ENCODE measurements around the gene HLA-F.

The HLA-F gene

GRCh38 chr6:29739882-29740261, 16.6 kb downstream of the HLA-F start:
- no peaks in the 10 kb centered on the region for H3K4me1 ChIP-seq (ENCODE audit: low read length)
- H3K27me3 ChIP-seq (replicated peaks; ENCODE audit: insufficient read depth, low read length): no peaks in the 10 kb centered on the region
- H3K9ac ChIP-seq (ENCODE audit: low read length): no peak overlapping the region
- H3K9me3 ChIP-seq (replicated peaks; ENCODE audit: insufficient read depth, low read length): no peaks in the 10 kb centered on the region
- H3K4me3 ChIP-seq (ENCODE audit: low read length): no peak overlapping the region
- no peak overlapping the region for H3K27ac ChIP-seq (ENCODE audit: low read length)
- TF ChIP-seq EZH2 (optimal IDR thresholded peaks at IDR 0.05; ENCODE audit: low read depth, low read length): no peak
- no peak for TF ChIP-seq EZH2phosphoT487 (IDR thresholded peaks at IDR 0.05; ENCODE audit: low read length)
- TF ChIP-seq, protein P1, sequence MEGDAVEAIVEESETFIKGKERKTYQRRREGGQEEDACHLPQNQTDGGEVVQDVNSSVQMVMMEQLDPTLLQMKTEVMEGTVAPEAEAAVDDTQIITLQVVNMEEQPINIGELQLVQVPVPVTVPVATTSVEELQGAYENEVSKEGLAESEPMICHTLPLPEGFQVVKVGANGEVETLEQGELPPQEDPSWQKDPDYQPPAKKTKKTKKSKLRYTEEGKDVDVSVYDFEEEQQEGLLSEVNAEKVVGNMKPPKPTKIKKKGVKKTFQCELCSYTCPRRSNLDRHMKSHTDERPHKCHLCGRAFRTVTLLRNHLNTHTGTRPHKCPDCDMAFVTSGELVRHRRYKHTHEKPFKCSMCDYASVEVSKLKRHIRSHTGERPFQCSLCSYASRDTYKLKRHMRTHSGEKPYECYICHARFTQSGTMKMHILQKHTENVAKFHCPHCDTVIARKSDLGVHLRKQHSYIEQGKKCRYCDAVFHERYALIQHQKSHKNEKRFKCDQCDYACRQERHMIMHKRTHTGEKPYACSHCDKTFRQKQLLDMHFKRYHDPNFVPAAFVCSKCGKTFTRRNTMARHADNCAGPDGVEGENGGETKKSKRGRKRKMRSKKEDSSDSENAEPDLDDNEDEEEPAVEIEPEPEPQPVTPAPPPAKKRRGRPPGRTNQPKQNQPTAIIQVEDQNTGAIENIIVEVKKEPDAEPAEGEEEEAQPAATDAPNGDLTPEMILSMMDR (IDR thresholded peaks at IDR 0.05; ENCODE audit: low read length): no peak
- no peaks in the 10 kb centered on the region for H3F3A ChIP-seq (ENCODE audit: insufficient read depth, low read length)
- no peak for DNase-seq
- no peaks in the 10 kb centered on the region for H3K9me2 ChIP-seq (replicated peaks; ENCODE audit: insufficient read depth, low read length)
- no peak overlapping the region for H2AFZ ChIP-seq (ENCODE audit: low read length)
- H3K79me2 ChIP-seq (ENCODE audit: low read length): no peaks in the 10 kb centered on the region
- H3K36me3 ChIP-seq (replicated peaks; ENCODE audit: insufficient read depth, low read length): no peaks in the 10 kb centered on the region
- no peak overlapping the region for H3K4me2 ChIP-seq (ENCODE audit: low read depth, low read length)
- H4K20me1 ChIP-seq (ENCODE audit: insufficient read depth, low read length): no peaks in the 10 kb centered on the region

GRCh38 chr6:29741592-29741991, 18.4 kb downstream of the HLA-F start:
- no peaks in the 10 kb centered on the region for H3F3A ChIP-seq (ENCODE audit: insufficient read depth, low read length)
- H3K4me3 ChIP-seq (ENCODE audit: low read length): no peak overlapping the region
- no peaks in the 10 kb centered on the region for H3K9me3 ChIP-seq (replicated peaks; ENCODE audit: insufficient read depth, low read length)
- no peak overlapping the region for H2AFZ ChIP-seq (ENCODE audit: low read length)
- no peak overlapping the region for H3K4me2 ChIP-seq (ENCODE audit: low read depth, low read length)
- TF ChIP-seq EZH2phosphoT487 (IDR thresholded peaks at IDR 0.05; ENCODE audit: low read length) (no peak), EZH2 (optimal IDR thresholded peaks at IDR 0.05; ENCODE audit: low read depth, low read length) (no peak)
- TF ChIP-seq, protein P1 (IDR thresholded peaks at IDR 0.05; ENCODE audit: low read length): no peak
- no peaks in the 10 kb centered on the region for H3K9me2 ChIP-seq (replicated peaks; ENCODE audit: insufficient read depth, low read length)
- DNase-seq: no peak
- H3K9ac ChIP-seq (ENCODE audit: low read length): no peak overlapping the region
- no peaks in the 10 kb centered on the region for H3K4me1 ChIP-seq (ENCODE audit: low read length)
- peaks cover 9% of the 10 kb centered on the region; the same call in 1 of the 2 replicates for H3K27me3 ChIP-seq (replicated peaks; ENCODE audit: insufficient read depth, low read length)
- no peaks in the 10 kb centered on the region for H4K20me1 ChIP-seq (ENCODE audit: insufficient read depth, low read length)
- H3K27ac ChIP-seq (ENCODE audit: low read length): no peak overlapping the region
- no peaks in the 10 kb centered on the region for H3K79me2 ChIP-seq (ENCODE audit: low read length)
- no peaks in the 10 kb centered on the region for H3K36me3 ChIP-seq (replicated peaks; ENCODE audit: insufficient read depth, low read length)

- H2AFZ ChIP-seq (ENCODE audit: low read length): no peak overlapping the region
- H4K20me1 ChIP-seq (ENCODE audit: insufficient read depth, low read length): no peaks in the 10 kb centered on the region
- H3K9ac ChIP-seq (ENCODE audit: low read length): no peak overlapping the region
- H3K36me3 ChIP-seq (replicated peaks; ENCODE audit: insufficient read depth, low read length): no peaks in the 10 kb centered on the region
- DNase-seq: no peak
- H3K27ac ChIP-seq (ENCODE audit: low read length): no peak overlapping the region
- no peaks in the 10 kb centered on the region for H3F3A ChIP-seq (ENCODE audit: insufficient read depth, low read length)
- H3K9me2 ChIP-seq (replicated peaks; ENCODE audit: insufficient read depth, low read length): no peaks in the 10 kb centered on the region
- H3K4me2 ChIP-seq (ENCODE audit: low read depth, low read length): no peak overlapping the region
- no peaks in the 10 kb centered on the region for H3K79me2 ChIP-seq (ENCODE audit: low read length)
- H3K27me3 ChIP-seq (replicated peaks; ENCODE audit: insufficient read depth, low read length): peaks cover 14% of the 10 kb centered on the region; the same call in 1 of the 2 replicates
- no peaks in the 10 kb centered on the region for H3K4me1 ChIP-seq (ENCODE audit: low read length)
- no peak overlapping the region for H3K4me3 ChIP-seq (ENCODE audit: low read length)
- no peaks in the 10 kb centered on the region for H3K9me3 ChIP-seq (replicated peaks; ENCODE audit: insufficient read depth, low read length)
- TF ChIP-seq, protein P1 (IDR thresholded peaks at IDR 0.05; ENCODE audit: low read length): no peak
- TF ChIP-seq EZH2phosphoT487 (IDR thresholded peaks at IDR 0.05; ENCODE audit: low read length) (no peak), EZH2 (optimal IDR thresholded peaks at IDR 0.05; ENCODE audit: low read depth, low read length) (no peak)
These were observed 18.9 kb downstream of the HLA-F start for GRCh38 chr6:29742127-29742526.
